ENCODE data around the gene NKX2-8.
A peak's percentile ranks its signal among the peaks of the same experiment; 100 is the strongest.

DNA sequence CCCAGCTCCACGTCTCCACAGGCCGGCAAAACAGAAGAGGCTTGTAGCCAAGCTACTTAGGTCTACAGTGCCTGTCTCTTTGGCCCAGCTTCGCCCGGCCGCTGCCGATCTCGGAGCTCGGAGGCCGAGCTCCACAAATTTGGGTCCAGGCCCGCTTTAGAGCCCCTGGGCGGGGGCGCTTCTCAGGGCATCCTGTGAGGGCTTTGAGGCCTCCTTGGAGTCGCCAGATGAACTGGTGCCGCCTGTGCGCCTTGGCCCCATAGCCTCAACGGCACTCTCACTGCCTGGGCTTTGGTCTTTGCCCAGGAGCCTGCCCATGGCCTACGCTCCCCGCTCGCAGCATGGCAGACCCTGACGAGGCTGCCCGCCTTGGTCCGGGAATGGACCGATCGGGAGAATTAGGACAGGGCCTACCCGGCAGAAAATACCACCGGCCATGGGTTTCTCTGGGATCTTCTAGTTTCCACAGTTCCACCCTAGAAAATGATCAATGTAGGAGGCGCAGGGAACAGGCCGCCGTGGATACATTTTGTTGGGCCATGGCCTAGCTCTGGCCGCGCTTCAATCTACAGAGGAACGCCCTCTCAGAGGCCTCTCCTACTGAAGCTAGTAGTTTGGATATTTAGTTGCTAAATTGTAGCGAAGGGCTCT, 953 bp upstream of the NKX2-8 start:
- TF ChIP-seq, protein P1, sequence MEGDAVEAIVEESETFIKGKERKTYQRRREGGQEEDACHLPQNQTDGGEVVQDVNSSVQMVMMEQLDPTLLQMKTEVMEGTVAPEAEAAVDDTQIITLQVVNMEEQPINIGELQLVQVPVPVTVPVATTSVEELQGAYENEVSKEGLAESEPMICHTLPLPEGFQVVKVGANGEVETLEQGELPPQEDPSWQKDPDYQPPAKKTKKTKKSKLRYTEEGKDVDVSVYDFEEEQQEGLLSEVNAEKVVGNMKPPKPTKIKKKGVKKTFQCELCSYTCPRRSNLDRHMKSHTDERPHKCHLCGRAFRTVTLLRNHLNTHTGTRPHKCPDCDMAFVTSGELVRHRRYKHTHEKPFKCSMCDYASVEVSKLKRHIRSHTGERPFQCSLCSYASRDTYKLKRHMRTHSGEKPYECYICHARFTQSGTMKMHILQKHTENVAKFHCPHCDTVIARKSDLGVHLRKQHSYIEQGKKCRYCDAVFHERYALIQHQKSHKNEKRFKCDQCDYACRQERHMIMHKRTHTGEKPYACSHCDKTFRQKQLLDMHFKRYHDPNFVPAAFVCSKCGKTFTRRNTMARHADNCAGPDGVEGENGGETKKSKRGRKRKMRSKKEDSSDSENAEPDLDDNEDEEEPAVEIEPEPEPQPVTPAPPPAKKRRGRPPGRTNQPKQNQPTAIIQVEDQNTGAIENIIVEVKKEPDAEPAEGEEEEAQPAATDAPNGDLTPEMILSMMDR (IDR thresholded peaks at IDR 0.05; ENCODE audit: poor library complexity), result no peak
- TF ChIP-seq EZH2 (IDR thresholded peaks at IDR 0.05; ENCODE audit: borderline replicate concordance), result peak; percentile 51
- TF ChIP-seq EZH2phosphoT487 (IDR thresholded peaks at IDR 0.05; ENCODE audit: low read depth, severe bottlenecking, unreplicated experiment), result peak; percentile 46
